ENCODE measurements around the gene CACNA1C.

Gene CACNA1C

GRCh38 chr12:2642896-2643425 lies 590.2 kb downstream of the CACNA1C start:
- no peak overlapping the region for H3K4me3 ChIP-seq (ENCODE audit: low read depth, low read length)
- TF ChIP-seq CTCF (IDR thresholded peaks at IDR 0.05; ENCODE audit: low read depth, low read length): no peak
- peaks cover 53% of the 10 kb centered on the region for H3K27me3 ChIP-seq
- H3K36me3 ChIP-seq: no peaks in the 10 kb centered on the region
- no peaks in the 10 kb centered on the region for H3K9me3 ChIP-seq
- DNase-seq: no peak
- H3K4me1 ChIP-seq: no peaks in the 10 kb centered on the region

- no peak overlapping the region for H3K4me3 ChIP-seq (ENCODE audit: low read depth, low read length)
- no peaks in the 10 kb centered on the region for H3K4me1 ChIP-seq
- no peaks in the 10 kb centered on the region for H3K36me3 ChIP-seq
- DNase-seq: no peak
- TF ChIP-seq CTCF (IDR thresholded peaks at IDR 0.05; ENCODE audit: low read depth, low read length): no peak
- H3K27me3 ChIP-seq: peaks cover 52% of the 10 kb centered on the region
- H3K9me3 ChIP-seq: no peaks in the 10 kb centered on the region
Observed at GRCh38 chr12:2643576-2644135, 590.9 kb downstream of the CACNA1C start.

GRCh38 chr12:2644683-2645405 lies 592.1 kb downstream of the CACNA1C start:
- no peak for TF ChIP-seq CTCF (IDR thresholded peaks at IDR 0.05; ENCODE audit: low read depth, low read length)
- no peaks in the 10 kb centered on the region for H3K9me3 ChIP-seq
- H3K4me3 ChIP-seq (ENCODE audit: low read depth, low read length): no peak overlapping the region
- no peak for DNase-seq
- H3K36me3 ChIP-seq: no peaks in the 10 kb centered on the region
- peaks cover 56% of the 10 kb centered on the region for H3K27me3 ChIP-seq
- H3K4me1 ChIP-seq: no peaks in the 10 kb centered on the region

GRCh38 chr12:2645460-2645859 lies 592.7 kb downstream of the CACNA1C start:
- Histone ChIP-seq H3K27me3 (peaks cover 59% of the 10 kb centered on the region), H3K36me3 (no peaks in the 10 kb centered on the region)
- no peak for DNase-seq

GRCh38 chr12:2646341-2646740 lies 593.6 kb downstream of the CACNA1C start:
- Histone ChIP-seq H3K4me1 (no peaks in the 10 kb centered on the region), H3K9me3 (no peaks in the 10 kb centered on the region), H3K4me3 (ENCODE audit: low read depth, low read length) (no peak overlapping the region), H3K27me3 (peaks cover 65% of the 10 kb centered on the region), H3K36me3 (no peaks in the 10 kb centered on the region)
- TF ChIP-seq CTCF (IDR thresholded peaks at IDR 0.05; ENCODE audit: low read depth, low read length): no peak
- no peak for DNase-seq

More at GRCh38 chr12:2645460-2645859, 592.7 kb downstream of the CACNA1C start:
- TF ChIP-seq CTCF (IDR thresholded peaks at IDR 0.05; ENCODE audit: low read depth, low read length): no peak
- H3K4me3 ChIP-seq (ENCODE audit: low read depth, low read length): no peak overlapping the region
- no peaks in the 10 kb centered on the region for H3K9me3 ChIP-seq
- H3K4me1 ChIP-seq: no peaks in the 10 kb centered on the region

GRCh38 chr12:2647186-2647585 lies 594.4 kb downstream of the CACNA1C start:
- H3K36me3 ChIP-seq: no peaks in the 10 kb centered on the region
- no peak overlapping the region for H3K4me3 ChIP-seq (ENCODE audit: low read depth, low read length)
- H3K4me1 ChIP-seq: no peaks in the 10 kb centered on the region
- no peaks in the 10 kb centered on the region for H3K9me3 ChIP-seq
- TF ChIP-seq CTCF (IDR thresholded peaks at IDR 0.05; ENCODE audit: low read depth, low read length): no peak
- DNase-seq: no peak
- H3K27me3 ChIP-seq: peaks cover 68% of the 10 kb centered on the region
